HG03439 (cell line): Measurements from ENCODE around the gene SIK1.
"Not testable (repeated sequence)": the region's sequence is repeated elsewhere in the genome, so short reads cannot be mapped to it uniquely, and the experiment has no call there.

ENCODE experiments used
- ATAC-seq: cut with Tn5 transposase; IDR thresholded peaks from one replicate; pipeline ENCODE4 v1.9.1; 2021; ENCODE audit warnings: mild to moderate bottlenecking, moderate library complexity; ENCODE audit not compliant: unreplicated experiment

SIK1 gene

GRCh38 chr21:43398000-43398399, 28.9 kb downstream of the SIK1 start:
- not testable (repeated sequence) for ATAC-seq

- not testable (repeated sequence) for ATAC-seq
These were observed 29.5 kb downstream of the SIK1 start for GRCh38 chr21:43397439-43397808.

GRCh38 chr21:43396788-43397438, 30.0 kb downstream of the SIK1 start:
- ATAC-seq = not testable (repeated sequence)

GRCh38 chr21:43383351-43383750, 43.6 kb downstream of the SIK1 start:
- not testable (repeated sequence) for ATAC-seq

DNA sequence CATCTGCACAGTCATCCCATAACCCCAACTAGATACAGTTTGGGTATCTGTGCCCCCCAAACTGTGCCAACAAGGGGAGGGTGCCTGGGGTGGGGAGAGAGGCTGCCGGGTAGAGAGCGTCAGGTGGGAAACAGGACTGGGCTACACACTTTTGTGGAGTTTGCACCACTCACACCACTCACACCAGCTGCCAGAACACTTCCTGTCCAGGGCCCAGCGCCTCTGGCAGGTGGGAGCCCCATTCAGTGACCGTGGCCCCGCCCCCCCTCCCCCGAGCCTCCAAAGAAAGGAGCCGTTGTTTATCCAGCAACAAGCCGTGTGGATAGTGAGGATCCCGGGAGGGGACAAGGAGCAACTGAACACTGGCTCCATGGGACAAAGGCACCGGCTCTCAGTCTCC, 44.0 kb downstream of the SIK1 start:
- ATAC-seq = not testable (repeated sequence)

DNA sequence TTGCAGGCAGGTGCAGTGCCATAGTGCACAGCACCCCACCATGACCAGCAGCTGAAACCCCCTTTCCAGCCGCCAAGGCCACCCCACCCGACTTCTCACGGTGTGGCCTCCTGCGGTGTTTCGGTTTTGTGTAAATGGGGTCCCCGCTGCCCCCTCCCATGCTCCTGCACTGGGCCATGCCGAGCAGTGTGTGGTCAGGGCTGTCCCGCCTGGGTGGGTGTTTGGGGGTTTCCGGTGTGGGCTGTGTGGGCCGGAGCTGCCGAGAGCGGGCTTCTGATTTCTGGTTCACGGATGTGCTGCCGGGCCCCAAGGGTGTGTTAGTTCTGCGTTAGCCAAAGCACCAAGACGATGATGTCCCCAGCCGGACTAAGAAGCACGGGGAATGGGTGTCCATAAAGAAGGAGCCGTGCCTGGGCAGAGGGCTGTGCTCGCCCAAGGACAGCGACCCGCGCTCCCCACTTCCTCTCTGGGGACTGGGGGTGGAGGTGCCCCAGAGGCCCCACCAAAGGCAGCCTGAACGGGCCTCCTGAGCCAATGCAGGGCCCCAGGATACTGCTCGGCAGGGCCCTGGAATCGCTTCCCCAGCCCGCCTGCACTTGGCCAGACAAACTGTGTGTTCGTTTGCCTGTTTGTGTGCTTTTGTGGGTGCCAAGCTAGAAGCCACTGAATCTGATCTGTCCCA, 45.9 kb downstream of the SIK1 start:
- peak; percentile 48 for ATAC-seq

- ATAC-seq = not testable (repeated sequence)
These were observed 46.6 kb downstream of the SIK1 start for GRCh38 chr21:43380337-43380736.

DNA sequence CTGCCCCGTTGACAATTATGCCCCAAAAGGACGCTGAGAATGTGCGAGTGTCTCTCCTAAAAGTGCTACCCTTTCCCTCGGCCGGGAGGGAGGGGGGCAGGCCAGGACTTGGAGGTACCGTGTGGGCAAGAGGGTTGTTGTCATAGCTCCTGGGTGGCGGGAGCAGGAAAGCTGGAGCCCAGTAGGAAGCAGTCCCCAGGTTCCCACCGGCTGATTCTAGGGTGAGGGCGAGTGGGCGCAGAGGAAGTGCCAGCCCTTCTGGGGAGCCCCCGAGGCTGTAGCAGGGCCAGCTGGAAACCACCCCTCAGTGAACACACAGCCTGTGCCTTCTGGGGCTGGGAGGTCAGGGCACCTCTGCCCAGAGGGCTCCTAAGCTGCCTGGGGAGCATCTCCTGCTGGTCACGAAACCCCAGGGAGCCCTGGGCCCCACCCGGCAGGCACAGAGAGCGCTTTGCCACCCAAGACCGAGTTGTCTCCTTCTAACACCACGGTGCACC, 47.3 kb downstream of the SIK1 start:
- not testable (repeated sequence) for ATAC-seq

GRCh38 chr21:43376478-43376882, 50.5 kb downstream of the SIK1 start:
- ATAC-seq = no peak

- ATAC-seq = no peak
These were observed 51.0 kb downstream of the SIK1 start for GRCh38 chr21:43375837-43376477.

- ATAC-seq = no peak
These were observed 51.7 kb downstream of the SIK1 start for GRCh38 chr21:43375006-43375836.

- no peak for ATAC-seq
These were observed 52.6 kb downstream of the SIK1 start for GRCh38 chr21:43374228-43374885.

DNA sequence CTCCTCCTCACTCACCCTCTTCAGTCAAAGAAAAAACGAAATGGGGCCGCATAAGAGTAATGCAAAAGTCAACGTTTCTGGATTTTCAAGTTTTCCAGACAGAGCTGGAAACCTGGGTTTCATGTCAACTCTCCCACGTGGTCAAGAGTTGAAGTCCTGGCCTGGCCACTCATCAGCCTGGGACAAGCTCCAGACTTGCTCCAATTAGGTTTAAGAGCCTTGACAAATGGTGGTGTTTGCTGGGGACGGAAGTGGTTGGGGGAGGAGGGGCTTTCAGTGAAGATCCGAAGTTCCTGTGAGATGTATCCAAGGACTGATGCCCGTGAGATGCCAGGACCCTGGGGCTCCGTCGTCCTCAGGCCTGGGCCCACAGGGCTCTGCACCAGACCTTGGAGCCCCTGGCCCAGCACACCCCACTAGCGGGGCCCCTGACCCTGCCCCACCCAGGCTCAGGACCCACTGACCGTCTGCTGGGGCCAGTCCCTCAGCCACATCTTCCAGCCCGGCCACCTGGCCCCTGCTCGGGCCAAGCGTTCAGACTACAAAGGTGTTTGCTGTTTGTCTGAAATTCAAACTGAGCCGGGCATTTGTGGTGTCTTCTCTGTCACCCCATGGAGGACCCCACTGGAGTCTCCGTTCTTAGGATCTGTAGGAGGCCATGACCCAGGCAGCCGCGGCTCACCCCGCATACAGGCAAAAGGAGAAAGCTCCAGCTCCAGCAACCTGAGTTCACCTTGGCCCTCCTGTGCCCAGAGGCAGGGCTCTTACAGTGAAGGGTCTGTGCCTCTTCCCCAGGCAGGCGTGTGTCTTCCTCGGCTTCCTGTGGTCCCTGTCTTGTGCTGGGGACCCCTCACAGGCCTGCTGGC, 53.3 kb downstream of the SIK1 start:
- no peak for ATAC-seq

GRCh38 chr21:43372663-43373361, 54.1 kb downstream of the SIK1 start:
- no peak for ATAC-seq

DNA sequence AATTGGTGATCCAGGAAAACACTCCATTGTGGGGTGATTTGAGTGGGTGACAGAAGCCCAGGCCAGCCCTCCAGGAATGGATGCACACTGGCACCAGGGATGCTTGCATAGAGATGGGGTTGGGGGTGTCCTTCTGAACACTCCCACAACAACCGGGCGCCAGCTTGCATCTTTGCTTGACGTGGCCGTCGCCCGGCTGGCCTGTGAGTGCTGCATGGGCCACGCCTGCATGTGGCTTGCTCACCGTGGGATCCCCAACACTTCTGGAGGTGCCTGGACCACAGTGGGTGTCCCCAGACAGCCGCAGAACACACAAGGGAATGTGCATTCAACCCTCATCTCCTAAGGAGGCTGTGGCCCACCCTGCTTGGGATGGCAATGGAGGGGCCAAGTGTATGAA, 55.1 kb downstream of the SIK1 start:
- no peak for ATAC-seq

GRCh38 chr21:43370888-43371570, 55.9 kb downstream of the SIK1 start:
- ATAC-seq = no peak

GRCh38 chr21:43370091-43370658, 56.8 kb downstream of the SIK1 start:
- no peak for ATAC-seq

DNA sequence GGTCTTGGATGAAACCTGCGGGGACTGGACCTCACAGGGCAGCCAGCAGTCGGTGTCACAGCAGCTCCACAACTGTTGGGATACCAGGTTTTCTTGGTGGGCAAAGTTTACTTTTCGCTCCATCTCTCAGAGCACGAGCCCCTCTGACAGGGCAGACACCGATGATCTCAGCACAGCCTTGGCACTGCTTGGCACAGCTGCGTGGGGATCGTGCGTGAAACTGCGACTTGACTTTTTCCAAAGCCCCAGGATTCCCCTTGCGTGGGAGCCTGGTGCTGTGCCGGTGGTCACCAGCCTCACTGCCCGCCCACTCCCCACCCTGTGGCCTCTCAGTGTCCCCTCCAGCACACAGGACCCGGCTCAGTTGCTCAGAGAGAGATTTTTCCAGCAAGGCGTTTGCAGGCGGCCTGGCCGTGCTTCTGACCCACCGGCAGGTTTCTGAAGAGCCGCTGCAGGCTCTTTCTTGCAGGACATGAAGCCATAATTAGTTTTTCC, 57.3 kb downstream of the SIK1 start:
- no peak for ATAC-seq
